Neural progenitor cell (in vitro differentiated cells): Measurements from ENCODE around the gene RAX2. TPM values are rescaled to one million over a fixed set of nuclear protein-coding genes. Genes with fewer than 3 reads are reported as not detected.

ENCODE experiments used
- DNase-seq: peaks from one replicate; pipeline ENCODE4 v3.0.0-alpha.2; 2016; ENCODE audit warnings: low spot score
- H2AFZ ChIP-seq: fragments of 200-600 bp; sonication (generic); replicated peaks from 2 replicates; pipeline ENCODE4 v1.6.1; 2016; ENCODE audit warnings: antibody characterized with exemption
- H3F3A ChIP-seq: fragments of 200-600 bp; sonication (generic); 2 replicates; pipeline ENCODE4 v1.6.1; 2016; ENCODE audit warnings: antibody characterized with exemption, low read depth
- H3K27ac ChIP-seq: fragments of 200-600 bp; sonication (generic); 2 replicates; pipeline ENCODE4 v1.5.1; 2016; ENCODE audit warnings: mild to moderate bottlenecking
- H3K27me3 ChIP-seq: fragments of 200-600 bp; sonication (generic); 2 replicates; pipeline ENCODE4 v1.6.1; 2016; ENCODE audit warnings: mild to moderate bottlenecking, moderate library complexity
- H3K36me3 ChIP-seq: fragments of 200-600 bp; sonication (generic); 2 replicates; pipeline ENCODE4 v1.5.1; 2016
- H3K4me1 ChIP-seq: fragments of 200-600 bp; sonication (generic); 2 replicates; pipeline ENCODE4 v1.6.1; 2016; ENCODE audit warnings: mixed run types
- H3K4me2 ChIP-seq: fragments of 200-600 bp; sonication (generic); 2 replicates; pipeline ENCODE4 v1.6.1; 2016
- H3K4me3 ChIP-seq: fragments of 200-600 bp; sonication (generic); 2 replicates; pipeline ENCODE4 v1.5.1; 2016
- H3K79me2 ChIP-seq: fragments of 200-600 bp; sonication (generic); 2 replicates; pipeline ENCODE4 v1.6.1; 2016; ENCODE audit warnings: low read depth
- H3K9ac ChIP-seq: fragments of 200-600 bp; sonication (generic); 2 replicates; pipeline ENCODE4 v1.6.1; 2016
- H3K9me3 ChIP-seq: fragments of 200-600 bp; sonication (generic); 2 replicates; pipeline ENCODE4 v1.5.1; 2016; ENCODE audit warnings: low read depth
- H4K20me1 ChIP-seq: fragments of 200-600 bp; sonication (generic); 2 replicates; pipeline ENCODE4 v1.6.1; 2016; ENCODE audit warnings: low read depth
- H3K27ac Mint-ChIP-seq: 3 replicates; pipeline ENCODE4 v1.8.0; 2021; ENCODE audit warnings: mixed read lengths
- H3K27me3 Mint-ChIP-seq: 2 replicates; pipeline ENCODE4 v1.8.0; 2022; ENCODE audit warnings: low read depth, mild to moderate bottlenecking, inconsistent platforms, moderate library complexity, mixed read lengths; ENCODE audit not compliant: insufficient read depth
- H3K36me3 Mint-ChIP-seq: 3 replicates; pipeline ENCODE4 v1.8.0; 2021; ENCODE audit warnings: mixed read lengths
- H3K4me1 Mint-ChIP-seq: 3 replicates; pipeline ENCODE4 v1.8.0; 2021; ENCODE audit warnings: mixed read lengths
- H3K4me3 Mint-ChIP-seq: 3 replicates; pipeline ENCODE4 v1.8.0; 2021; ENCODE audit warnings: mild to moderate bottlenecking, moderate library complexity, mixed read lengths
- H3K9me3 Mint-ChIP-seq: 3 replicates; pipeline ENCODE4 v1.8.0; 2020; ENCODE audit warnings: mixed read lengths
- EZH2 ChIP-seq: fragments of 200-600 bp; sonication (generic); IDR thresholded peaks from 2 replicates; pipeline ENCODE4 v1.6.1; 2017; ENCODE audit warnings: antibody characterized with exemption, mild to moderate bottlenecking, moderate library complexity
- EZH2phosphoT487 ChIP-seq: fragments of 200-600 bp; sonication (generic); IDR thresholded peaks from 2 replicates; pipeline ENCODE4 v1.6.1; 2017; ENCODE audit warnings: antibody characterized with exemption
- total RNA-seq: library from RNA; depleted of rRNA; stranded (reverse); fragments of >200 nt; gene quantifications from 2 replicates; pipeline ENCODE4 v1.2.3, GENCODE V29; 2015; ENCODE audit warnings: low replicate concordance
- TF ChIP-seq, protein P1 (sequence below): fragments of 200-600 bp; sonication (generic); IDR thresholded peaks from 2 replicates; pipeline ENCODE4 v1.5.1; 2017; ENCODE audit warnings: antibody characterized with exemption, mild to moderate bottlenecking

The RAX2 gene
- total RNA-seq, 1 donor from 2014 or later = not detected

DNA sequence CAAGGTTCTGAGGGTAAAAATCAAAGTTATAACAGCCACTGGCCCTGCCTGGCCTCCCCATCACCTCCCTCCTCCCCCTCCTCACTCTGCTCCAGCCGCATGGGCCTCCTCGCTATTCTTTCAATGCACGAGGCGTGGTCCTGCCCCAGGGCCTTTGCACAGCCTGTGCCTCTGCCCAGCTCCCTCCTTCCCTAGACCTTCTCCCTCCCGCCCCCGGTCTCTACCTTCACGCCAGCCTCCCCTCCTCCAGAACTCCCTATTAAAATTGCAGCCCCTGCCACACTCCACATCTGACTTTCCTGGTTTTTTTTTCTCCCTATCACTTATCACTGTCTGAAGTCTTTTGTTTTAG, 3.3 kb downstream of the RAX2 start:
- peaks cover 4% of the 10 kb centered on the region for H3F3A ChIP-seq
- H3K9me3 Mint-ChIP-seq = no peaks in the 10 kb centered on the region
- H3K4me2 ChIP-seq = no peak overlapping the region
- DNase-seq = no peak
- no peaks in the 10 kb centered on the region for H3K9me3 ChIP-seq
- no peak overlapping the region for H3K27ac Mint-ChIP-seq
- H3K27ac ChIP-seq = no peak overlapping the region
- no peak overlapping the region for H3K4me3 ChIP-seq
- peaks cover 2% of the 10 kb centered on the region for H3K36me3 Mint-ChIP-seq
- H2AFZ ChIP-seq = no peak overlapping the region
- H3K4me3 Mint-ChIP-seq = no peak overlapping the region
- no peaks in the 10 kb centered on the region for H3K36me3 ChIP-seq
- H3K79me2 ChIP-seq = peaks cover 5% of the 10 kb centered on the region
- H3K9ac ChIP-seq = no peak overlapping the region
- peaks cover 10% of the 10 kb centered on the region for H3K4me1 Mint-ChIP-seq
- peaks cover 14% of the 10 kb centered on the region for H3K4me1 ChIP-seq
- TF ChIP-seq, protein P1, sequence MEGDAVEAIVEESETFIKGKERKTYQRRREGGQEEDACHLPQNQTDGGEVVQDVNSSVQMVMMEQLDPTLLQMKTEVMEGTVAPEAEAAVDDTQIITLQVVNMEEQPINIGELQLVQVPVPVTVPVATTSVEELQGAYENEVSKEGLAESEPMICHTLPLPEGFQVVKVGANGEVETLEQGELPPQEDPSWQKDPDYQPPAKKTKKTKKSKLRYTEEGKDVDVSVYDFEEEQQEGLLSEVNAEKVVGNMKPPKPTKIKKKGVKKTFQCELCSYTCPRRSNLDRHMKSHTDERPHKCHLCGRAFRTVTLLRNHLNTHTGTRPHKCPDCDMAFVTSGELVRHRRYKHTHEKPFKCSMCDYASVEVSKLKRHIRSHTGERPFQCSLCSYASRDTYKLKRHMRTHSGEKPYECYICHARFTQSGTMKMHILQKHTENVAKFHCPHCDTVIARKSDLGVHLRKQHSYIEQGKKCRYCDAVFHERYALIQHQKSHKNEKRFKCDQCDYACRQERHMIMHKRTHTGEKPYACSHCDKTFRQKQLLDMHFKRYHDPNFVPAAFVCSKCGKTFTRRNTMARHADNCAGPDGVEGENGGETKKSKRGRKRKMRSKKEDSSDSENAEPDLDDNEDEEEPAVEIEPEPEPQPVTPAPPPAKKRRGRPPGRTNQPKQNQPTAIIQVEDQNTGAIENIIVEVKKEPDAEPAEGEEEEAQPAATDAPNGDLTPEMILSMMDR = no peak
- no peak for TF ChIP-seq EZH2phosphoT487
- TF ChIP-seq EZH2 = no peak
- no peaks in the 10 kb centered on the region for H3K27me3 ChIP-seq
- H3K27me3 Mint-ChIP-seq = peaks cover 5% of the 10 kb centered on the region
- no peaks in the 10 kb centered on the region for H4K20me1 ChIP-seq

DNA sequence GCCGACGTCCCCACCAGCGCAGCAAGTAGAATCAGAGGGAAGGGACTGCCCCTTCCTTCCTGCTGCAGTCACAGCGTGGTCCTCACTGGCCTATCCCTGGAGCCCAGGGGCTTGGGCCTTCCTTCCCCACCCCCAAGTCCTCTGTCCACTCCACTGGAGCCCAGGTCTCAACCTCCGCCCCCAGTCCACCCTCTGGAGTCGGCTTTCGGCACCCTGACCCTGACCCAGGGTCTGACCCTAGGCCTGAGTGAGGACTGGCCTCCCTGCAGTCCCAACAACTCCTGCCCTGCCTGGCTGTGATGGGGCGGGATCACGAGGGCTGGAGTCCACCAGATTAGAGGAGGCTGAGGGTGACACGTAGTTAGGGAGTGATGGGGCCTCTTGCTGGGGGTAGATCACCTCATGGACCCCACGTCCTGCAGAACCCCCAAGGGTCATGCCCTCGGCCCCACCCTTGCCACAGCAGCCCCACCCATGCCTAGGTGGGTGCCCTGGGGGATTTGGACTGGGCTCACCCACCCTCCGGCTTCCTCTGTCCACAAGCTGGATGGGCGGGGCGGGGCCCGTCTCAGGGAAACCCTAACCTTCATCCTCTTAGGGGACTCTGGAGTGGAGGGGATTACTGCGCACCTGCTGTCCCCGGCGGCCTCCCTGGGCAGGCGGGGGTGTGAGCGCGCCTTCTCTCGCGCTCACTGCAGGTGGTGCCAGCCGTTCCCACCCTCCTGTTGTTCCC, 3.8 kb downstream of the RAX2 start:
- Mint-ChIP-seq H3K9me3 (no peaks in the 10 kb centered on the region), H3K4me3 (no peak overlapping the region), H3K27me3 (peaks cover 5% of the 10 kb centered on the region), H3K4me1 (peaks cover 12% of the 10 kb centered on the region), H3K27ac (no peak overlapping the region), H3K36me3 (peaks cover 2% of the 10 kb centered on the region)
- H3K79me2 ChIP-seq = peaks cover 10% of the 10 kb centered on the region
- no peaks in the 10 kb centered on the region for H3K36me3 ChIP-seq
- H2AFZ ChIP-seq = no peak overlapping the region
- no peak overlapping the region for H3K9ac ChIP-seq
- TF ChIP-seq EZH2phosphoT487 (no peak), EZH2 (no peak)
- TF ChIP-seq, protein P1 = no peak
- no peaks in the 10 kb centered on the region for H4K20me1 ChIP-seq
- H3K27me3 ChIP-seq = no peaks in the 10 kb centered on the region
- no peak for DNase-seq
- no peak overlapping the region for H3K27ac ChIP-seq
- H3K9me3 ChIP-seq = no peaks in the 10 kb centered on the region
- H3K4me3 ChIP-seq = no peak overlapping the region
- peaks cover 14% of the 10 kb centered on the region for H3K4me1 ChIP-seq
- peaks cover 4% of the 10 kb centered on the region for H3F3A ChIP-seq
- no peak overlapping the region for H3K4me2 ChIP-seq

DNA sequence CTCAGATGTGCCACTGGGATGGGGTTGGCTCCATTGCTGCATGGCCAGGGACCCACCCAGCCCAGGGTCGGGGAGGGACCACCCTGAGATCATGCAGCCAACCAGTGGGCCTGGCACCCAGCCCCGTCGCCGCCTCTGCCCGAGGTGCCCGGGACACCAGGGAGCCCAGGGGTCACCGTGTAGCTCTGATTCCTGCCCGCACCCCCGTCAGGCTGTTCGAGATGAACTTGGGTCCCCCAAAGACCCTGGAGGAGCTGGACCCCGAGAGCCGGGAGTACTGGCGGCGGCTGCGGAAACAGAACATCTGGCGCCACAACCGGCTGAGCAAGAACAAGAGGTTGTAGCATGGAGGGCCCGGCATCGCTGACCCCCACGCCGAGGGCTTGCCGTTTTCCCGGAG, 5.0 kb downstream of the RAX2 start:
- H3K9me3 Mint-ChIP-seq = no peaks in the 10 kb centered on the region
- peaks cover 8% of the 10 kb centered on the region for H3F3A ChIP-seq
- H3K36me3 Mint-ChIP-seq = peaks cover 2% of the 10 kb centered on the region
- no peak overlapping the region for H3K4me3 ChIP-seq
- H2AFZ ChIP-seq = no peak overlapping the region
- no peak overlapping the region for H3K27ac Mint-ChIP-seq
- H3K27me3 ChIP-seq = no peaks in the 10 kb centered on the region
- no peak for DNase-seq
- H3K9ac ChIP-seq = no peak overlapping the region
- peaks cover 11% of the 10 kb centered on the region for H3K4me1 ChIP-seq
- no peak overlapping the region for H3K4me2 ChIP-seq
- H3K27ac ChIP-seq = no peak overlapping the region
- no peak for TF ChIP-seq EZH2phosphoT487
- no peak for TF ChIP-seq EZH2
- TF ChIP-seq, protein P1 = no peak
- H3K36me3 ChIP-seq = no peaks in the 10 kb centered on the region
- H3K4me3 Mint-ChIP-seq = no peak overlapping the region
- no peaks in the 10 kb centered on the region for H3K9me3 ChIP-seq
- peaks cover 13% of the 10 kb centered on the region for H3K4me1 Mint-ChIP-seq
- H3K79me2 ChIP-seq = peaks cover 12% of the 10 kb centered on the region
- no peaks in the 10 kb centered on the region for H4K20me1 ChIP-seq
- peaks cover 3% of the 10 kb centered on the region for H3K27me3 Mint-ChIP-seq
